Astrocyte (in vitro differentiated cells and primary cell): ENCODE measurements around the gene RAP1A.

Experiments used
- CTCF ChIP-seq: IDR thresholded peaks from 2 replicates; pipeline ENCODE4 v1.5.1; 2011; ENCODE audit warnings: low read depth, mild to moderate bottlenecking, inconsistent platforms, low read length, moderate library complexity; ENCODE audit not compliant: insufficient read depth
- EZH2 ChIP-seq: IDR thresholded peaks from 2 replicates; pipeline ENCODE4 v1.6.1; 2012; ENCODE audit warnings: mild to moderate bottlenecking, low read length, inconsistent platforms; ENCODE audit not compliant: insufficient read depth

- no peak for TF ChIP-seq CTCF
- no peak for TF ChIP-seq EZH2
Measured at GRCh38 chr1:111619635-111620440, at the start of gene RAP1A.
